HepG2 (cell line): Measurements from ENCODE around the gene UTP11. TPM values are rescaled to one million over a fixed set of nuclear protein-coding genes. Genes with fewer than 3 reads are reported as not detected.

ENCODE experiments used
- ATAC-seq: fragments of 200-7000 bp; cut with Tn5 transposase; 3 replicates; pipeline ENCODE4 v1.9.1; 2020; ENCODE audit warnings: mild to moderate bottlenecking, moderate library complexity
- BruUV-seq: library from RNA; stranded (reverse); fragments of 400-500 nt; replicated peaks from 2 replicates; lab custom pipeline; 2021; lab: Mats Ljungman, UMichigan
- CTCF ChIA-PET: fragments of 300-600 bp; formaldehyde crosslinking; extraction: SDS; loops from one replicate; lab custom pipeline; 2021; ENCODE audit warnings: low total read pairs, inconsistent platforms, low intra/inter-chr PET ratio; lab: Yijun Ruan, JAX
- POLR2A ChIA-PET: fragments of 350-600 bp; sonication (Branson Sonifier 250); formaldehyde crosslinking; loops from one replicate; lab custom pipeline; 2020; ENCODE audit warnings: antibody characterized with exemption, inconsistent platforms; lab: Yijun Ruan, JAX
- DNase-seq: peaks from one replicate; pipeline ENCODE4 v3.0.0-alpha.2; 2015; ENCODE audit warnings: low spot score
- FAIRE-seq: peaks from 3 replicates; lab custom pipeline; 2011; peaks lifted over from hg19 to GRCh38; lab: Jason Lieb, UNC
- H2AFZ ChIP-seq: one replicate; pipeline ENCODE4 v1.6.1; 2011; ENCODE audit warnings: low read length, inconsistent platforms
- H3K27ac ChIP-seq: fragments of 300-600 bp; 3 replicates; pipeline ENCODE4 v1.8.0; 2011; ENCODE audit warnings: mixed run types, mild to moderate bottlenecking, mixed read lengths, low read length, inconsistent platforms; ENCODE audit not compliant: insufficient read depth; ENCODE audit errors: extremely low read length
- H3K27me3 ChIP-seq, 2 experiments: fragments of 200-600 bp in 1 of 2; 2 replicates in 1 of 2; 3 replicates in 1 of 2; pipeline versions ENCODE4 v1.6.0 to v1.8.0; 2011; ENCODE audit warnings: low read length in 2 of 2, mild to moderate bottlenecking in 2 of 2, moderate library complexity in 2 of 2, inconsistent platforms in 1 of 2; ENCODE audit not compliant: insufficient read depth in 2 of 2, control insufficient read depth in 1 of 2
- H3K36me3 ChIP-seq, 2 experiments: fragments of 200-600 bp in 1 of 2; replicated peaks in 1 of 2; 2 replicates in 1 of 2; 3 replicates in 1 of 2; pipeline versions ENCODE4 v1.5.1 to v1.8.0; 2011; ENCODE audit warnings: low read length in 2 of 2, inconsistent platforms in 1 of 2; ENCODE audit not compliant: insufficient read depth in 2 of 2, control insufficient read depth in 1 of 2
- H3K4me1 ChIP-seq: 2 replicates; pipeline ENCODE4 v1.5.1; 2012; ENCODE audit warnings: low read length, inconsistent platforms; ENCODE audit not compliant: insufficient read depth
- H3K4me2 ChIP-seq: 2 replicates; pipeline ENCODE4 v1.6.0; 2011; ENCODE audit warnings: low read depth, low read length, inconsistent platforms
- H3K4me3 ChIP-seq, 3 experiments: fragments of 200-600 bp in 1 of 3; sonication (generic), shearing (Covaris generic) in 1 of 3; replicated peaks in 1 of 3; 2 replicates each; pipeline ENCODE4 v1.5.1; 2011 to 2016; ENCODE audit warnings: low read length in 3 of 3, inconsistent platforms in 2 of 3, low read depth in 2 of 3, mild to moderate bottlenecking in 2 of 3, control low read depth in 1 of 3, mixed read lengths in 1 of 3; ENCODE audit not compliant: insufficient read depth in 1 of 3
- H3K79me2 ChIP-seq: one replicate; pipeline ENCODE4 v1.6.1; 2011; ENCODE audit warnings: low read length, inconsistent platforms; ENCODE audit not compliant: insufficient read depth
- H3K9ac ChIP-seq: 2 replicates; pipeline ENCODE4 v1.6.0; 2011; ENCODE audit warnings: mild to moderate bottlenecking, low read depth, low read length, inconsistent platforms; ENCODE audit not compliant: insufficient read depth
- H3K9me3 ChIP-seq: 2 replicates; pipeline ENCODE4 v1.5.1; 2012; ENCODE audit warnings: mild to moderate bottlenecking, low read length
- H4K20me1 ChIP-seq: 2 replicates; pipeline ENCODE4 v1.6.0; 2011; ENCODE audit warnings: inconsistent platforms, mild to moderate bottlenecking, low read length, moderate library complexity; ENCODE audit not compliant: insufficient read depth
- DMAP1 ChIP-seq: IDR thresholded peaks from 2 replicates; pipeline ENCODE4 v1.6.1; 2016
- EP300 ChIP-seq, 3 experiments: sonication (generic) in 1 of 3; formaldehyde crosslinking in 1 of 3; IDR thresholded peaks; 2 replicates each; pipeline versions ENCODE4 v1.5.1 to v1.6.1; 2011 to 2020; ENCODE audit warnings: low read depth in 2 of 3, low read length in 2 of 3, borderline replicate concordance in 1 of 3, improper control_type of control experiment in 1 of 3, mild to moderate bottlenecking in 1 of 3, missing genetic modification reagents in 1 of 3, moderate library complexity in 1 of 3
- KDM4B ChIP-seq: sonication (generic); formaldehyde crosslinking; IDR thresholded peaks from 2 replicates; pipeline ENCODE4 v1.4.0; 2020; ENCODE audit warnings: missing genetic modification reagents
- KMT2B ChIP-seq: IDR thresholded peaks from 2 replicates; pipeline ENCODE4 v1.6.1; 2016; ENCODE audit warnings: missing genetic modification reagents, missing compliant biosample characterization
- MEF2D ChIP-seq: sonication (generic); formaldehyde crosslinking; IDR thresholded peaks from 2 replicates; pipeline ENCODE4 v1.5.1; 2020; ENCODE audit warnings: mild to moderate bottlenecking, missing genetic modification reagents
- MXI1 ChIP-seq: IDR thresholded peaks from 3 replicates; pipeline ENCODE4 v1.6.1; 2012; ENCODE audit warnings: low read depth, low read length, inconsistent platforms, borderline replicate concordance
- PHF21A ChIP-seq: sonication (generic); formaldehyde crosslinking; IDR thresholded peaks from 2 replicates; pipeline ENCODE4 v1.5.0; 2020; ENCODE audit warnings: mild to moderate bottlenecking, missing genetic modification reagents
- PITX1 ChIP-seq: sonication (generic); formaldehyde crosslinking; IDR thresholded peaks from 2 replicates; pipeline ENCODE4 v1.5.1; 2020; ENCODE audit warnings: mild to moderate bottlenecking, missing genetic modification reagents
- PLRG1 ChIP-seq: fragments of 450-650 bp; conservative IDR thresholded peaks from 2 replicates; pipeline ENCODE4 v1.6.1; 2016
- POLR2G ChIP-seq: fragments of 200-400 bp; formaldehyde crosslinking; IDR thresholded peaks from 2 replicates; pipeline ENCODE4 v1.6.1; 2018; ENCODE audit warnings: mild to moderate bottlenecking, low read depth, low read length, moderate library complexity
- SNRNP70 ChIP-seq: fragments of 200-400 bp; formaldehyde crosslinking; IDR thresholded peaks from 2 replicates; pipeline ENCODE4 v1.6.1; 2017; ENCODE audit warnings: mild to moderate bottlenecking, low read depth, low read length, moderate library complexity
- SP5 ChIP-seq: IDR thresholded peaks from 2 replicates; pipeline ENCODE4 v1.6.1; 2016; ENCODE audit warnings: low read depth, borderline replicate concordance
- STAT5B ChIP-seq: sonication (generic); formaldehyde crosslinking; IDR thresholded peaks from 2 replicates; pipeline ENCODE4 v1.4.0; 2020; ENCODE audit warnings: missing genetic modification reagents
- ZNF10 ChIP-seq: sonication (generic); formaldehyde crosslinking; IDR thresholded peaks from 2 replicates; pipeline ENCODE4 v1.4.0; 2020; ENCODE audit warnings: mild to moderate bottlenecking, low read depth, missing genetic modification reagents, borderline replicate concordance
- ZNF569 ChIP-seq: sonication (generic); formaldehyde crosslinking; IDR thresholded peaks from 2 replicates; pipeline ENCODE4 v1.5.0; 2020; ENCODE audit warnings: mild to moderate bottlenecking, missing genetic modification reagents, moderate library complexity, borderline replicate concordance
- ZNF878 ChIP-seq: sonication (generic); formaldehyde crosslinking; IDR thresholded peaks from 2 replicates; pipeline ENCODE4 v1.8.1; 2023; ENCODE audit warnings: mild to moderate bottlenecking, missing genetic modification reagents, moderate library complexity
- ZSCAN21 ChIP-seq: sonication (generic); formaldehyde crosslinking; IDR thresholded peaks from 2 replicates; pipeline ENCODE4 v1.8.0; 2022; ENCODE audit warnings: mild to moderate bottlenecking, missing genetic modification reagents, moderate library complexity, borderline replicate concordance
- WGBS: methylation state at CpG from one replicate; pipeline ENCODE4 v1.1.6; 2017; ENCODE audit warnings: low lambda C conversion rate; 5-methylcytosine and 5-hydroxymethylcytosine counted together
- in situ Hi-C: cut with HindIII; loops from 2 replicates; pipeline ENCODE4 v1.10.0; 2017; ENCODE audit warnings: low pct_unique_long_range_greater_than_20kb; ENCODE audit not compliant: extremely low pct_ligation_motif_present
- intact Hi-C: fragments of 100-400 bp; cut with micrococcal nuclease; formaldehyde crosslinking; loops from one replicate; pipeline ENCODE4 v1.10.0; 2022; ENCODE audit not compliant: unreplicated experiment
- polyA plus RNA-seq, 8 experiments: library from polyadenylated mRNA; depleted of rRNA in 3 of 8; stranded (reverse) in 7 of 8; unstranded in 1 of 8; fragments of >200 nt; fragmentation: Illumina TruSeq in 4 of 8; extraction: Trizol in 4 of 8; gene quantifications; 2 replicates each; pipeline versions ENCODE4 v1.2.1 to v1.2.3, GENCODE V29; 2011 to 2016; ENCODE audit warnings: low read depth in 4 of 8, missing spikeins in 1 of 8, mixed read lengths in 1 of 8; ENCODE audit not compliant: insufficient read depth in 1 of 8
- total RNA-seq, 5 experiments: library from RNA; depleted of rRNA; stranded (reverse); fragments of >200 nt; fragmentation: Illumina TruSeq; extraction: Trizol; gene quantifications; 2 replicates each; pipeline ENCODE4 v1.2.3, GENCODE V29; 2016; ENCODE audit warnings: low read depth in 1 of 5
- TF ChIP-seq, protein P1 (sequence below): sonication (generic); formaldehyde crosslinking; IDR thresholded peaks from 2 replicates; pipeline ENCODE4 v1.4.0; 2020; ENCODE audit warnings: missing genetic modification reagents
- TF ChIP-seq, protein P2 (sequence below): sonication (generic); formaldehyde crosslinking; IDR thresholded peaks from 2 replicates; pipeline ENCODE4 v1.4.0; 2020; ENCODE audit warnings: mild to moderate bottlenecking, missing genetic modification reagents
- TF ChIP-seq, protein P3 (sequence below): sonication (generic); formaldehyde crosslinking; IDR thresholded peaks from 2 replicates; pipeline ENCODE4 v1.4.0; 2020; ENCODE audit warnings: mild to moderate bottlenecking, missing genetic modification reagents

The UTP11 gene
- total and polyA plus RNA-seq, 2 of the 13 experiments (the other 11 are each of a cell fraction or from before 2014, with no cell fraction given), result 13.5 to 44.8 TPM

DNA sequence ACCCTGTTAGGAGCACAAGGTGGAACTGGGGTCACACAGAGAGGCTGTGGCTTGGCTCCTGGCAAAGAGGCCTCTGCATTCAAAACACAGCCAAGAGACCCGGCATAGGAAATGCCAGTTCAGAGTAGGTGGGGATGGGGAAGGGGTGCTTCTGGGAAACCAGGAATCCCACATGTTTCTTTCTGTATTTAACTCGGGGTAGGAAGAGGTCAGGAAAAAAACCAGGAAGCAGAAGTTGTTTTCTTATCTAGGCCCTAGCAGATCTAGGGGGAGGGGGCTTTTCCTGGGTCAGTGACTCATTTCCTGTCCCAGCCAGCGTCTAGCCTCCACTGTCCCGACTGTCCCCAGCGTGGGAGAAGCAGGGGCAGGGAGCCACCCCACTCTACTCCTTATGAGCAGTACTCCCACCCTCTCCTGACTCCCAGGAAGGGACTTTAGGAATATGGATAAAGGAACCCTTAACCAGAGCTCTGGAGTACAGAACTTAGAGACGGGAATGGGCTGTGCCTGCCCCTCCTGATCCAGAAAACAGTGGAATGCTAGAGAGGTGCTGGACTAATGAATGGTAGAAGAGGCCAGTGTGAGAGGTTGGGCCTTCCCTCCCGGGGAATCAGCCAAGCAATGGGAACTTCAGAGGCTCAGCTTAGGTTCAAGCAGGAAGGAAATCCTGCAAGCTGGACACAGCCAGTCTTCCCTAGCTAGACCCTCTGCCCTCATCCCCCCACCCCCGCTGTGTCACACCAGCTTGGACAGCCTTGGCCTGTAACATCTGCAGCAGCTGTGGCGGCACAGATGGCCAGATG, 12.9 kb upstream of the UTP11 start (continued):
- TF ChIP-seq STAT5B (CRISPR knock-in tag), result no peak
- TF ChIP-seq MEF2D (CRISPR knock-in tag), result peak; percentile 33; the same call in 1 of the 2 replicates

DNA sequence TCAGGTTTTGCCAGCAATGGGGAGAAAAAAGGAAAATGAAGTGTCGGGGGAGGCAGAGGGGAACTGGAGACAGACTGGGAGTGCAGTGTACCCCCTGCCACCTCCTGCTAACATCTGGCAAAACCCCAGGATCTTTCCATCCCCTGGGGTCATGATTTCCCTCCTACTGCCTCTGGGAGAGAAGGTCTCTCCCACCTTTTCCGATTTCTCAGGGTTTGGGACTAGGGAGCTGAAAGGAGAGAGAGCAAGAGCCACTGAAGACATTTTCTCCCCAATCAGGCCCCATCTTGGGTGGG, 12.4 kb upstream of the UTP11 start:
- peak overlapping the region in 2 of 3 experiments; percentile 27 to 58; a peak in 4 of 6 replicates for H3K4me3 ChIP-seq
- FAIRE-seq (no peak), ATAC-seq (peak; percentile 2; the same call in 1 of the 3 replicates), DNase-seq (no peak)
- intact Hi-C loops, result no loop called here
- peaks cover 56% of the 10 kb centered on the region for H3K4me1 ChIP-seq
- WGBS, result 54% methylated on average over 2 of the region's 2 CpGs
- H3K36me3 ChIP-seq, result peaks cover 6 to 15% of the 10 kb centered on the region in 2 experiments
- peak overlapping the region; percentile 69 for H3K9ac ChIP-seq
- peak overlapping the region; percentile 78 for H3K4me2 ChIP-seq
- H3K79me2 ChIP-seq, result peaks cover 22% of the 10 kb centered on the region
- POLR2A ChIA-PET, result interaction anchor here (0.6 to 3.6 kb wide), 10 partner anchors 10 to 141 kb away, joined by 3 to 48 read pairs (median 5); partner anchors contain the start of genes INPP5B, MTF1, SF3A3 and UTP11
- H3K27ac ChIP-seq, result peak overlapping the region; percentile 72
- CTCF ChIA-PET, result no interaction called here
- BruUV-seq, result no TSS peak
- no peaks in the 10 kb centered on the region for H4K20me1 ChIP-seq
- no peaks in the 10 kb centered on the region; a peak in 1 of 5 replicates for H3K27me3 ChIP-seq
- in situ Hi-C loops, result no loop called here
- H2AFZ ChIP-seq, result no peak overlapping the region
- no peaks in the 10 kb centered on the region for H3K9me3 ChIP-seq
- no peak for TF ChIP-seq KMT2B (CRISPR knock-in tag)
- TF ChIP-seq PHF21A (CRISPR knock-in tag), result no peak
- TF ChIP-seq ZNF878 (CRISPR knock-in tag), result 0 out of 2 replicates have a peak, but pooled peaks have one; percentile 33
- no peak for TF ChIP-seq KDM4B
- TF ChIP-seq, protein P1, sequence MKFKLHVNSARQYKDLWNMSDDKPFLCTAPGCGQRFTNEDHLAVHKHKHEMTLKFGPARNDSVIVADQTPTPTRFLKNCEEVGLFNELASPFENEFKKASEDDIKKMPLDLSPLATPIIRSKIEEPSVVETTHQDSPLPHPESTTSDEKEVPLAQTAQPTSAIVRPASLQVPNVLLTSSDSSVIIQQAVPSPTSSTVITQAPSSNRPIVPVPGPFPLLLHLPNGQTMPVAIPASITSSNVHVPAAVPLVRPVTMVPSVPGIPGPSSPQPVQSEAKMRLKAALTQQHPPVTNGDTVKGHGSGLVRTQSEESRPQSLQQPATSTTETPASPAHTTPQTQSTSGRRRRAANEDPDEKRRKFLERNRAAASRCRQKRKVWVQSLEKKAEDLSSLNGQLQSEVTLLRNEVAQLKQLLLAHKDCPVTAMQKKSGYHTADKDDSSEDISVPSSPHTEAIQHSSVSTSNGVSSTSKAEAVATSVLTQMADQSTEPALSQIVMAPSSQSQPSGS (CRISPR knock-in tag), result 0 out of 2 replicates have a peak, but pooled peaks have one; percentile 5
- TF ChIP-seq ZNF569 (CRISPR knock-in tag), result no peak
- TF ChIP-seq SP5, result no peak
- no peak for TF ChIP-seq SNRNP70
- TF ChIP-seq, protein P2, sequence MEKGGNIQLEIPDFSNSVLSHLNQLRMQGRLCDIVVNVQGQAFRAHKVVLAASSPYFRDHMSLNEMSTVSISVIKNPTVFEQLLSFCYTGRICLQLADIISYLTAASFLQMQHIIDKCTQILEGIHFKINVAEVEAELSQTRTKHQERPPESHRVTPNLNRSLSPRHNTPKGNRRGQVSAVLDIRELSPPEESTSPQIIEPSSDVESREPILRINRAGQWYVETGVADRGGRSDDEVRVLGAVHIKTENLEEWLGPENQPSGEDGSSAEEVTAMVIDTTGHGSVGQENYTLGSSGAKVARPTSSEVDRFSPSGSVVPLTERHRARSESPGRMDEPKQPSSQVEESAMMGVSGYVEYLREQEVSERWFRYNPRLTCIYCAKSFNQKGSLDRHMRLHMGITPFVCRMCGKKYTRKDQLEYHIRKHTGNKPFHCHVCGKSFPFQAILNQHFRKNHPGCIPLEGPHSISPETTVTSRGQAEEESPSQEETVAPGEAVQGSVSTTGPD (CRISPR knock-in tag), result no peak
- no peak for TF ChIP-seq EP300 (IDR thresholded peaks at IDR 0.05; ENCODE audit: low read depth in 2 of 2, low read length in 2 of 2)
- 0 out of 2 replicates have a peak, but pooled peaks have one; percentile 12 for TF ChIP-seq EP300 (CRISPR knock-in tag; IDR thresholded peaks at IDR 0.05; ENCODE audit: borderline replicate concordance)
- TF ChIP-seq, protein P3, sequence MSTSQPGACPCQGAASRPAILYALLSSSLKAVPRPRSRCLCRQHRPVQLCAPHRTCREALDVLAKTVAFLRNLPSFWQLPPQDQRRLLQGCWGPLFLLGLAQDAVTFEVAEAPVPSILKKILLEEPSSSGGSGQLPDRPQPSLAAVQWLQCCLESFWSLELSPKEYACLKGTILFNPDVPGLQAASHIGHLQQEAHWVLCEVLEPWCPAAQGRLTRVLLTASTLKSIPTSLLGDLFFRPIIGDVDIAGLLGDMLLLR (CRISPR knock-in tag), result no peak
- no peak; the same call in 1 of the 2 replicates for TF ChIP-seq POLR2G
- no peak for TF ChIP-seq ZNF10
- 0 out of 2 replicates have a peak, but pooled peaks have one; percentile 5 for TF ChIP-seq ZSCAN21 (CRISPR knock-in tag)
- no peak for TF ChIP-seq PLRG1
- TF ChIP-seq PITX1 (CRISPR knock-in tag), result no peak
- TF ChIP-seq DMAP1 (CRISPR knock-in tag), result no peak
- no peak for TF ChIP-seq MXI1
